SH-SY5Y (cell line): ENCODE results near the gene OR2C1.

Experiments used
- GATA2 ChIP-seq: IDR thresholded peaks from 2 replicates; pipeline ENCODE4 v1.6.1; 2011; ENCODE audit warnings: mild to moderate bottlenecking, low read depth, low read length
- GATA3 ChIP-seq: IDR thresholded peaks from 2 replicates; pipeline ENCODE4 v1.6.1; 2011; ENCODE audit warnings: low read depth, mild to moderate bottlenecking, low read length, moderate library complexity

The OR2C1 gene

DNA sequence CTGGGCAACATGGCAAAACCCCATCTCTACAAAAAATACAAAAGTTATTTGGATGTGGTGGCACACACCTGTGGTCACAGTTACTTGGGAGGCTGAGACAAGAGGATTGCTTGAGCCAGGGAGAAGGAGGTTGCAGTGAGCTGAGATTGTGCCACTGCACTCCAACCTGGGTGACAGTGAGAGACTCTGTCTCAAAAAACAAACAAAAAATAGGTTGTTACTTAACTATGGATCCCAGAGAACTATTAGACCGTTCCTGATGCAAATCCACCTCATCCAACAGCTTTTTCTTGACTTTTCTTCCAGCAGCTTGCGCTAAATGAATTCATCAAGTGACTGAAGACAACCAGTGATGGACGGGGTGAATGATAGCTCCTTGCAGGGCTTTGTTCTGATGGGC, at the start of gene OR2C1:
TSS of gene OR2C1 (plus strand) at position 301 of the 400 bp plus-strand sequence. CDS start at position 353, 52 bp downstream.
- no peak for TF ChIP-seq GATA3
- TF ChIP-seq GATA2 = no peak

DNA sequence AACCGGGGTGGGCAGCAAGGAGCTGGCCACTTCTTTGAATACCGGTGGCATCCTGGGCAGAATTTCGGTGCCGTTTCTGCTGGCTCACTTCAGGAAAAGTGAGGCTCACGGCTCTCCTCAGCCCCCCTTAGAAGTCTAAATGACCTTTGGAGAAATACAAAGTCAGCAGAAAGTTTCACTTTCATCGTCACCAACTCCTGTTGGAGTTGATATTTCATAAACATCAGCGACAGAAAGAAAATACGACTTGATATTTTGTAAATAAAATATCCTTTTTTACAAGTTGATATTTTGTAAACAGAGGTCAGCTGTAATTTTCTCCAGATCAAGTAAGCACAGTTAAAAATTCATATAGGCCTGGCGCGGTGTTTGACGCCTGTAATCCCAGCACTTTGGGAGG, 49.6 kb upstream of the OR2C1 start:
- TF ChIP-seq GATA3 (no peak), GATA2 (no peak)

DNA sequence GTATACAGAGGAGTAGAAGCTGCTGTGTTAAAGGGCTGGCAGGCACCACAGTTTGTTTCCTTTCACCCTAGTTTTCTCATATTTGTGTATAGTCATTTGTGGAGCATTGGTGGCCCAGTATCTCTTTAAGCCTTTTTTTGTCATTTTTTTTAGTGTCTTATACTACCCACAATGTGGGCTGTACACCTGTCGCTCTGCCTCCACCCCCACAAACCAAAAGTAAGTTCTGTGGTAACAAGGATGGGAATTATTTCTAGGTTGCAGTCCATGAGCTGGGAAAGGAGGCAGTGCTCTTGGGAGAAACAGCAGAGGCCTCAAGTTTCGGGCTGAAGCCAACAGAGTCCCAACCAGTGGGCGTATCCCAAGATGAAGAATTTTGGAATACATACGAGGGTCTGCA, 44.2 kb upstream of the OR2C1 start:
- TF ChIP-seq GATA3 = no peak
- no peak for TF ChIP-seq GATA2

DNA sequence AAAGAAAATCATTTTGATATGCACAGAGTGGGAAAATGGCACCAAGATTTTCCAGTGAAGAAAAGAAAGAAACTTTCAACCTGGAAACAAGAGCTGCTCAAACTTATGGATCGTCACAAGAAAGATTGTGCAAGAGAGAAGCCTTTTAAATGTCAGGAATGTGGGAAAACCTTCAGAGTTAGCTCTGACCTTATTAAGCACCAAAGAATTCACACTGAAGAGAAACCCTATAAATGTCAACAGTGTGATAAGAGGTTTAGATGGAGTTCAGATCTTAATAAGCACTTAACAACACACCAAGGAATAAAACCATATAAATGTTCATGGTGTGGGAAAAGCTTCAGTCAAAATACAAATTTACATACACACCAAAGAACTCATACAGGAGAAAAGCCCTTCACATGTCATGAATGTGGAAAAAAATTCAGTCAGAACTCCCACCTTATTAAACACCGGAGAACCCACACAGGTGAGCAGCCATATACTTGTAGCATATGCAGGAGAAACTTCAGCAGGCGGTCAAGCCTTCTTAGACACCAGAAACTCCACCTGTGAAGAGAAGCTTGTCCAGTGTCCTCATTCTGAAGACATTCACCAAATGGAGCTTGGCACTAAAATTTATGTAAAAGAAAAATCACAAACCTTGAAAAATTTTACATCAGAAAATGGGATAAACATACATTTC, 38.2 kb upstream of the OR2C1 start:
- no peak for TF ChIP-seq GATA2

DNA sequence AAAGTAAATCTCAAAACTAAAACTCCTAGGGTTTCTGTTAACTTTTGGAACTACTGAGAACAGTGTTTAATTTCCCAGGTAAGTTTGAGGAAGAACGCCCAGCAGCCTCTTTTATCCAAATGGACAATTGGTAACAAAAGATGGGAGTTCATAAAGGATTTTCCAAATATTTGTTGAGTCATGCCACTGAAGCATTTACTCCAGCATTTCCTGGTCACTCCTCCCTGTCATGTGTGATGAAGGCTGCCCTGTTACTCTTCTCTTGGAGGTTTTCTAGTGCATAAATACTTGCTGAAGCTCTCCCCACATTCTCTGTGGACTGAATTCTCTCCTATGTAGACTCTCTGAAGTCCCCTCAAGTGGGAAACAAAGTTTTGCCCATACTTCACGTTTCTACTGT, 33.9 kb upstream of the OR2C1 start:
- no peak for TF ChIP-seq GATA2
- TF ChIP-seq GATA3 = no peak

DNA sequence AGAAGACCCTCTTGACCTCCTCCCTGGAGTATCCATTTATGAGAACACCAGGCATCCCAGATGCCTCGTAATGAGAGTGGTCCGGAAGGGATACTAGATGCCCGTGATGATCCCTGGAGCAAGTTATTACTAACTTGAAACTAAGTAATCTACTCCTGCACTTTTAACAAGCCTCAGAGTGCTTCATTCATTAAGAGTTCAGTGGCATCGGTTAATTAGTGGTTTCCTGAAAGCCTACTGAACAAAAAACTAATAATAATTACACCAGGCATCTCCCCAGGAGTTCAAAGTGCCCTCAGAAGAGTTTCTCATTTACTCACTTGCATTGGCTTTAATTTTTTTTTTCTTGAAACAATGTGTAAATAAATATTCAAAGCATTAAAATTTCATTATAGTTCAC, 28.2 kb upstream of the OR2C1 start:
- no peak for TF ChIP-seq GATA2
- no peak for TF ChIP-seq GATA3

DNA sequence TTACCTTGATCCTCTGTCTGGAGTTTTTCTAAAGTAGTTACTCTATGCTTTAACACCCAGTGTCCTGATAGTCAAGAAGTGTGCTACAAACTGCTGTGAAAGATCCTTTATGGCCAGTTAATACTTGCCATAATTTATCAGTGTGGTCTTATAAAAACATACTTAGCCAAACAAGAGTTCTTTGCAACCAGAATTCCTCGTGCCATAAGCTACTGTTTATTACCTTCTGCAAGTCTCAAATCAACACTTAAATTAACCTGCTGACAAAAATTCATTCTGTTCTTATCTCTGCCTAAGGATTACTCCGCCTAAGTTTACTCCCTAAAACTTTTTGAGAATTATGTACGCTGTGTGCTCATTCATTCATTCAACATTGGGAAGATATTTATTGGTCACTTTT, 27.6 kb upstream of the OR2C1 start:
- TF ChIP-seq GATA3 = no peak
- no peak for TF ChIP-seq GATA2

DNA sequence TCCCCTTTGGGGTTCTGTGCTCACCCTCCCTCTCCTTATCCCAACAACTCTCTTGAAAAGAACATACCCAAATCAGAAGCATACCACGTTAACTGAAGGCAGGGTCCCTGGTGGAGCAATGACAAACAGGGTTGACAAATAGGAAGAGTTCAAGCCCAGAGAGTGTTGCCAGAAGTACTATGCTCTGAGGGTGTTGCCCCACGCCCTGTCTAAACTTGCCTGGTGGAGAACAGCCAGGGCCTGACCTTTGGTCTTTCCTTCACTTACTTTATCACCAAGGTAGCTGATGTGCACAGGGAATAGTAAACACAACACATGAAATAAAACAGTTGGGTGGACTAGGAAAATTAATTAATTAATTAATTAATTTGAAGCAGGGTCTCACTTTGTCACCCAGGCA, 27.0 kb upstream of the OR2C1 start:
- no peak for TF ChIP-seq GATA3
- TF ChIP-seq GATA2 = no peak

DNA sequence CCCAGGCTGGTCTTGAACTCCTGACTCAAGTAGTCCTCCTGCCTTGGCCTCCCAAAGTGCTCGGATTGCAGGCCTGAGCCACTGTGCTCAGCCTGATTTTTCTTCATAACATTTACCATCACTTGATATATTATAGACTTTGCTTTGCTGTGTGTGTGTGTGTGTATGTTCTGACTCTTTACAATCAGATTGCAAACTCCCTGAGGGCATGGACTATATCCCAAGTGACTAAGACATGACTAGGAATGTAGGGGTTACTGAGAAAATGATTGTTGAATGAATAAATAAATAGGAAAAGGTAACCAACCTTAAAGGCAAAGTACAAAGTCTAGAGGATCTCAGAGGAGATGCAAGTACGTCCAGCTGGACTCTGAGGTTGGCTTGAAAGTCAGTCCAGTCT, 9.6 kb upstream of the OR2C1 start:
- TF ChIP-seq GATA2 (no peak), GATA3 (no peak)

DNA sequence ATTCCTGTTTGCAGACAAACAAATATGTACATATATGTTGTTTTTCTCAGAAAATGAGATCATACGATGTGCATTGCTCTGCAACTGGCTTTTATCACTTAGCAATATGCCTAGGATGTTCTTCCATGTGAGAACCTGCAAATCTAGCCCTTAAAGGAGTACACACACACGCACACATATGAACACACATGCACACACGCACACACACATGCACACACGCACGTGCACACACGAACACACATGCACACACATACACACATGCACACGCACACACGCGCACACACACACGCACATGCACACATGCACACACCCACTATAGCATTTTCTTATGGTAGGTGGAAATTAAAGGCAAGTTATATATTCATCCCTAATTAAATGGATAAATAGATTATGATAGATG, 8.1 kb upstream of the OR2C1 start:
- no peak for TF ChIP-seq GATA2
- TF ChIP-seq GATA3 = no peak

DNA sequence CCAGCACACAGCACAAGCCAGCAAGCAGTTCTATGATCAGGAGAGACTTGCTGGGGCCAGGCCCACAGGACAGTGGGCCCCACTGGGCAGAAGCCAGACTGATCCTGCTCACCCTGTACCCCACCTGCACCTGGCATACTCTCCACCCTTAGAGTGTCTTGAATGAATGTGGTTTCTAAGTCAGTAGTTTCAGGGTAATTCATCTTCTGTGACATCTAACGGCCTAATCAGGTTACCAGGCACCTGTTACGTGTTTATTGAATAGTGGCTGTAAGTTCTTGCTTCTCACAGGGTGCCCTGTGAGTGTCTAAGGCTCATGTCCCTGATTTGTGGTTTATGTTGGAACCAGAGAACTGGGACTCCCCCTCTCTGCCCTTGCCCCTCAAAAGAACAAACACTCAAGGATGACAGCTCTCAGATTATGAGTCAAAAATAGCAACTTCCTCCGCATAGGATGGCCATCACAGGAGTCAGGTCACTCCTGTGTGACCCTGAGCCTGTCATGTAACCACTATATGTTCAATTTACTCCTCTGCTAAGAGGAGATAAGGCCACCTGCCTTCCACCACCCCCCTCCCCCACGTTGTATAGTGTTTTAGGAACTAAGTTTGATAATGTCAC, 7.0 kb upstream of the OR2C1 start:
- TF ChIP-seq GATA2 = no peak
- no peak for TF ChIP-seq GATA3

DNA sequence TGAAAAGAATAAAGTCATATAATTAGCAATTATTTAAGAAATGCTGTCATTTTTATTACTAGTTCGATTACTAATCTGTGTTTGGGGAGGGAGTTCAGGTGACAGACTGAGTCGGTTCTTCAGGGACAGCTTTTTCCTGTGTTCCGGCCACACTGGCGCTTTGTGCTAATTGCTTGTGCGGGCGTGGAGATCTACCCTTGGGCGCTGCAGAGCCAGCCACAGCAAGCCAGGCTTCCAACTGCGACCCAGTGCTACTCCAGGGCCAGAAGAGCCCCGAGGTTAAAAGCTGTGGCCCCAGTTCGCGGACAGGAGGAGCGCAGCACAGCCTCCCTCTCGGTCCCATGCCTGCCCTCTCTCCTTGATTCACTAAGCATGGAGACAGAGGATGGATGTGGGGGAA, 6.5 kb upstream of the OR2C1 start:
- TF ChIP-seq GATA2 (no peak), GATA3 (no peak)

DNA sequence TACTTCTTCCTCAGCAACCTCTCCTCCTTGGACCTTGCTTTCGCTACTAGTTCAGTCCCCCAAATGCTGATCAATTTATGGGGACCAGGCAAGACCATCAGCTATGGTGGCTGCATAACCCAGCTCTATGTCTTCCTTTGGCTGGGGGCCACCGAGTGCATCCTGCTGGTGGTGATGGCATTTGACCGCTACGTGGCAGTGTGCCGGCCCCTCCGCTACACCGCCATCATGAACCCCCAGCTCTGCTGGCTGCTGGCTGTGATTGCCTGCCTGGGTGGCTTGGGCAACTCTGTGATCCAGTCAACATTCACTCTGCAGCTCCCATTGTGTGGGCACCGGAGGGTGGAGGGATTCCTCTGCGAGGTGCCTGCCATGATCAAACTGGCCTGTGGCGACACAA, 429 bp downstream of the OR2C1 start:
- TF ChIP-seq GATA3 (no peak), GATA2 (no peak)

DNA sequence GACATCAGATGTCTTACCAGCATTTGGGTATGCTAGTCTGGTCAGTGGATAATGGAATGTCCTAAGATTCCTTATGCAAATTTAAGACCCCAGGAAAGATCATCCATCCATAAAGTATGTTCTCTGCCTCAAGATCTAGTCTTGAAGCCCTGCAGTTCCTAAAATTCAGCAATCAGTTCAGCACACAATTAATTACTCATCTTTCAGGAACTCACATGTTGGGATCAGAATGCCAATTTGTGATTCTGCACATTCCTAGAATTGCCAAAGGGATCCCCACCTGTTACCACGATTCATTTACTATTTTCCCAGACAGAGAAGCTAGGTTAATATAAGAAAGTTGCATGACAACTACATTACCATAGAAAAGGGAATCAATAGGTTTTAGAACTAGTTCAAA, 3.2 kb downstream of the OR2C1 start:
- TF ChIP-seq GATA3 (no peak), GATA2 (no peak)

DNA sequence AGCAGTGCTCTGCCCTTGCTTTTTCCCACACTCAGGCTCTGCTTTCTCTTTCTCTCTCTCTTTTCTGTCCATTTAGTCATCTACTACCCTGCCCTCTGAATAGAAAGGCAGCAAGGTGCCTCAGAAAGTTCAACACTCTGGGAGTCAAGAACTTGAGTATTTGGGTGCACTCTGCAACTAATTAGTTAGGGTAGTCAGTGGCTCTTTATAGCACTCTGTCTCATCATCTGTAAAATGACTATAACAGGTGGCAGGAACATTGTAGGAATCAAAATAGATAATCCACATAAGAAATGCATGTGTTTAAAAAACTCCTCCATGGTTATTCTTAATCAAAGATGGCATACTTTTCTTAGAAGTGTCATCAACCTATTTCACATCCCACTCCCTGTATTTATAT, 7.2 kb downstream of the OR2C1 start:
- TF ChIP-seq GATA2 (no peak), GATA3 (no peak)
